SK-N-SH treated with all-trans-retinoic acid at 6 μM for 48 hours (cell line): Measurements from ENCODE around the gene KCTD1.

Experiments used
- ATAC-seq: fragments of 200-7000 bp; cut with Tn5 transposase; 3 replicates; pipeline ENCODE4 v1.9.1; 2020; ENCODE audit warnings: mild to moderate bottlenecking, moderate library complexity
- ARNTL ChIP-seq: fragments of 450-650 bp; formaldehyde crosslinking; IDR thresholded peaks from 2 replicates; pipeline ENCODE4 v1.5.0; 2020; ENCODE audit warnings: low read depth, mild to moderate bottlenecking, moderate library complexity, borderline replicate concordance
- BACH2 ChIP-seq: fragments of 250-450 bp; sonication (Bioruptor Pico); IDR thresholded peaks from 2 replicates; pipeline ENCODE4 v1.9.0; 2021; ENCODE audit warnings: mild to moderate bottlenecking, borderline replicate concordance
- CSRNP3 ChIP-seq: fragments of 250-450 bp; sonication (Bioruptor Pico); IDR thresholded peaks from 2 replicates; pipeline ENCODE4 v1.5.1; 2021; ENCODE audit warnings: mild to moderate bottlenecking, moderate library complexity
- ESRRG ChIP-seq: fragments of 250-450 bp; sonication (Bioruptor Pico); IDR thresholded peaks from 2 replicates; pipeline ENCODE4 v1.6.1; 2021; ENCODE audit warnings: mild to moderate bottlenecking
- OSR1 ChIP-seq: fragments of 250-450 bp; sonication (Bioruptor Pico); IDR thresholded peaks from 2 replicates; pipeline ENCODE4 v1.8.0; 2022; ENCODE audit warnings: moderate library complexity, mild to moderate bottlenecking, inconsistent platforms
- RARB ChIP-seq: fragments of 250-450 bp; sonication (Bioruptor Pico); IDR thresholded peaks from 2 replicates; pipeline ENCODE4 v1.8.0; 2021; ENCODE audit warnings: mild to moderate bottlenecking, moderate library complexity
- SNAI2 ChIP-seq: fragments of 250-450 bp; sonication (Bioruptor Pico); IDR thresholded peaks from 2 replicates; pipeline ENCODE4 v1.5.0; 2020; ENCODE audit warnings: mild to moderate bottlenecking, moderate library complexity
- TCF4 ChIP-seq: fragments of 250-450 bp; sonication (Bioruptor Pico); IDR thresholded peaks from 2 replicates; pipeline ENCODE4 v1.8.0; 2021; ENCODE audit warnings: mild to moderate bottlenecking, moderate library complexity, borderline replicate concordance
- TOX ChIP-seq: fragments of 250-450 bp; sonication (Bioruptor Pico); IDR thresholded peaks from 2 replicates; pipeline ENCODE4 v1.8.0; 2021; ENCODE audit warnings: mild to moderate bottlenecking, moderate library complexity, borderline replicate concordance
- TSHZ2 ChIP-seq: fragments of 250-450 bp; sonication (Bioruptor Pico); IDR thresholded peaks from 2 replicates; pipeline ENCODE4 v1.5.0; 2020; ENCODE audit warnings: mild to moderate bottlenecking, moderate library complexity
- ZC3H10 ChIP-seq: fragments of 250-450 bp; sonication (Bioruptor Pico); IDR thresholded peaks from 2 replicates; pipeline ENCODE4 v1.5.1; 2021; ENCODE audit warnings: mild to moderate bottlenecking, moderate library complexity
- ZFP3 ChIP-seq: fragments of 250-450 bp; sonication (Bioruptor Pico); IDR thresholded peaks from 2 replicates; pipeline ENCODE4 v1.5.0; 2020; ENCODE audit warnings: mild to moderate bottlenecking, moderate library complexity
- ZFP30 ChIP-seq: fragments of 450-650 bp; formaldehyde crosslinking; IDR thresholded peaks from 2 replicates; pipeline ENCODE4 v1.5.0; 2022; ENCODE audit warnings: mild to moderate bottlenecking, moderate library complexity
- ZNF565 ChIP-seq: fragments of 450-650 bp; formaldehyde crosslinking; conservative IDR thresholded peaks from 2 replicates; pipeline ENCODE4 v1.5.0; 2020; ENCODE audit warnings: low read depth, mild to moderate bottlenecking, moderate library complexity
- ZNF70 ChIP-seq: fragments of 450-650 bp; formaldehyde crosslinking; IDR thresholded peaks from 2 replicates; pipeline ENCODE4 v1.5.0; 2020; ENCODE audit warnings: mild to moderate bottlenecking, moderate library complexity
- ZNF8 ChIP-seq: fragments of 450-650 bp; formaldehyde crosslinking; IDR thresholded peaks from 2 replicates; pipeline ENCODE4 v1.5.0; 2020; ENCODE audit warnings: mild to moderate bottlenecking, moderate library complexity
- TF ChIP-seq, protein P1 (sequence below): fragments of 250-450 bp; sonication (Bioruptor Pico); IDR thresholded peaks from 2 replicates; pipeline ENCODE4 v1.8.0; 2020; ENCODE audit warnings: mild to moderate bottlenecking, moderate library complexity, borderline replicate concordance

KCTD1 gene

GRCh38 chr18:26549263-26550094, 1.1 kb upstream of the KCTD1 start:
- no peak for TF ChIP-seq ZFP30 (CRISPR knock-in tag)
- 0 out of 2 replicates have a peak, but pooled peaks have one; percentile 20 for TF ChIP-seq ZFP3 (CRISPR knock-in tag)
- TF ChIP-seq OSR1 = no peak
- ATAC-seq = peak; percentile 80

DNA sequence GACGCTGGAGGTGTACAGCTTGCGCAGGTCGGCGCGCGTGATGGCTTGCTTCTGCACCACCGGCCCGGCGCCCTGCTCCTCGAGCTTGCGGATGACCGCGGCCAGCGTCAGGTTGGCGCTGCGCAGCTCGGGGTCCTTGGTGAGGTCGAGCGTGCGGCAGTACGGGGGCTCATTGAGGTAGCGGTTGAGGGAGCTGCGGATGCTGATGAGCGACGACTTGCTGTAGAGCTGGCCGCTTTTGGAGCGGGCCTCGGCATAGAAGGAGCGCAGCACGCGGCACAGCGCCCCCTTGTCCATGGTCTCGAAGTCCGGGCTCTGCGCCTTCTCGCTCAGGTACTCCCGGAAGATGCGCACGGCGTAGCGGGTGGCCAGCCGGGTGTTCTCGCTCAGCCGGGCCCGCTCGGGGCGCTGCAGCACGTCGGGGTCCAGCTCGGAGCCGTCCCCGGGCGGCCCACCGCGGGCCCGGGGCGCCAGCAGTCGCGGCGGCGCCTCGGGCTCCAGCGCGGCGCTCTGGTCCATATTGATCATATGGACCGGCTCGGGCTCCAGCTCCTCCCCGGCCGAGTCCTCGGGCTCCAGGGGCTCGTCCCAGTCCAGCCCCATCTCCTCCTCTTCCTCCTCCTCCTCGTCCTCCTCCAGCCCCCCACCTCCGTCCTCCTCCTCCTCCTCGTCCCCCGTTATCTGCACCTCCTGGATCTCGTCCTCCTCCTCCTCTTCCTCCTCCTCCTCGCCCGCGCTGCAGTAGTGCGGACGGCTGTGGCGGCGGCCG, 523 bp downstream of the KCTD1 start:
- ATAC-seq = peak; percentile 8; the same call in 1 of the 3 replicates
- TF ChIP-seq OSR1 (no peak), TCF4 (CRISPR knock-in tag) (no peak), RARB (CRISPR knock-in tag) (no peak), ZNF565 (CRISPR knock-in tag) (no peak), TSHZ2 (0 out of 2 replicates have a peak, but pooled peaks have one; percentile 14)

DNA sequence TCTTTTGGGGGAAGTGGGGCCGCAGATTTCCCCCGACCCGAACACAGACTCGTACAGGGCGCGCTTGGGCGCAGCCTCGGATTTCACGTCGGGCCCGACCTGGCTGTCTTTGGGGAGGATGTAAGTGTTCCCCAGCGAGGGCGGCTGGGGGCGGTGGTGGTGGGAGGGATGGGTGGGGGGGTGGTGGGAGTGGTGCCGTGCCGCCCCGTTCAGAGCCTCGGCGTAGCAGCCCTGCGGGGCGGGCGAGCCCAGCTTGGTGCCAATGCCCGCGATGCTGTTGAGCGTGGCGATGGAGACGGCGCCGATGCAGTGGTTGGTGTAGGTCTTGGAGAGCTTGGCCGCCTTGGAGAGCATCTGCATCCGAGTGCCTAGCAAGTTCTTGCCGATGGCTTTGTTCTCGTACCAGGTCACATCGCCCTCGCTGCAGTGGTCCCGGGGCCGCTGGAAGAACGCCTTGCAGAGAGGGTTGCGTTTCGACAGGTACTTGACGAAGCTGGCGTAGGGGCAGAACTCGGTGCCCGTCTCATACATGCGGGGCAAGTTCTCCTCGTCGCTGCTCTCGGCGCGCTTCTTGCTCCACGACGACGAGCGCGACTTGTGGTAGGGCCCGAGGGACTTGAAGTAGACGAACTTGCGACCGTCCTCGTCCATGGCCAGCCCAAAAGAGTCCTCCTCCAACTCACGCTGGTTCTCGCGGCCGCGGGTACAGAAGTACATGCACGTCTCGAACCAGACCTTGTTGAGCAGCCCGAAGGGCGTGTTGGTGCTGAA, 1.3 kb downstream of the KCTD1 start:
- TF ChIP-seq SNAI2 (CRISPR knock-in tag) = no peak
- no peak for TF ChIP-seq CSRNP3 (CRISPR knock-in tag)
- no peak for ATAC-seq

DNA sequence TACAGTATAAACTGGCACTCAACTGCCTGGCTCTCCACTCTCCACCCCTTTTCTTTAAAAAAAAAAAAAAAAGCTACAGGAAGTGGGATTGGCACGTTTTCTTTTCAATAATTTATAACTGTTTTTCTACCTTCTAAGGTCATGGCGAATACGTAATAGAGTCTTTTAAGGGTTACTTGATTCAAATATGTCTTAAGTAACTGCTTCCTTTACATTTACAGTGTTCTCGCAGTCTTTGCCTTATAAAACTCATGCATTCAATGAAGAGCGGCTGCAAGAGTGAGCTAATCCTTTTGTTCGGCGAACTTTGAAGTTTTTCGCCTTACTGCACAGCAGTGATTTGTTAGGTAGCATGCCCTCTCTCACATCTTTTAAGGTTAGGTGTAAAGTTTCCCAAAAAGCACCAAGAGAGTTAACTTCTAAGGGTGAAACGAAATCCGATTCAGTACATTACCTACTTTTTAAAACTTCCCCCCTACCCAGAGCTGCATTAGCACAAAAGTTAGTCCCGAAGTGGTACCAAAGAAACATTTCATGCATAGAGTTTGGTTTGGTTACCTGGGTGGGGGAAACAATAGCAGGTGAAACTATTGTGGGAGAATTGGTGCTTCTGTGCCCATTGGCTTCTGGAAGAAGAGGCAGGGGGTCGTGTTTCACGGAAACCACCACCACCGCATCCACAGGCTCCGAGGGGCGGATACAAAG, 2.0 kb downstream of the KCTD1 start:
- ATAC-seq = no peak
- TF ChIP-seq ZFP30 (CRISPR knock-in tag) = no peak
- TF ChIP-seq ZC3H10 (CRISPR knock-in tag) = no peak
- no peak for TF ChIP-seq ESRRG (CRISPR knock-in tag)
- TF ChIP-seq ZNF8 = no peak
- no peak for TF ChIP-seq ZFP3 (CRISPR knock-in tag)
- no peak for TF ChIP-seq TSHZ2
- TF ChIP-seq BACH2 (CRISPR knock-in tag) = no peak
- TF ChIP-seq, protein P1, sequence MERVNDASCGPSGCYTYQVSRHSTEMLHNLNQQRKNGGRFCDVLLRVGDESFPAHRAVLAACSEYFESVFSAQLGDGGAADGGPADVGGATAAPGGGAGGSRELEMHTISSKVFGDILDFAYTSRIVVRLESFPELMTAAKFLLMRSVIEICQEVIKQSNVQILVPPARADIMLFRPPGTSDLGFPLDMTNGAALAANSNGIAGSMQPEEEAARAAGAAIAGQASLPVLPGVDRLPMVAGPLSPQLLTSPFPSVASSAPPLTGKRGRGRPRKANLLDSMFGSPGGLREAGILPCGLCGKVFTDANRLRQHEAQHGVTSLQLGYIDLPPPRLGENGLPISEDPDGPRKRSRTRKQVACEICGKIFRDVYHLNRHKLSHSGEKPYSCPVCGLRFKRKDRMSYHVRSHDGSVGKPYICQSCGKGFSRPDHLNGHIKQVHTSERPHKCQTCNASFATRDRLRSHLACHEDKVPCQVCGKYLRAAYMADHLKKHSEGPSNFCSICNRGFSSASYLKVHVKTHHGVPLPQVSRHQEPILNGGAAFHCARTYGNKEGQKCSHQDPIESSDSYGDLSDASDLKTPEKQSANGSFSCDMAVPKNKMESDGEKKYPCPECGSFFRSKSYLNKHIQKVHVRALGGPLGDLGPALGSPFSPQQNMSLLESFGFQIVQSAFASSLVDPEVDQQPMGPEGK (CRISPR knock-in tag) = no peak
- no peak for TF ChIP-seq CSRNP3 (CRISPR knock-in tag)
- TF ChIP-seq ARNTL (CRISPR knock-in tag) = no peak
- no peak for TF ChIP-seq TOX
- no peak for TF ChIP-seq ZNF70 (CRISPR knock-in tag)
- TF ChIP-seq OSR1 = no peak
- no peak for TF ChIP-seq TCF4 (CRISPR knock-in tag)
